ENCODE measurements around the gene PTGER3. TPM values are rescaled to one million over a fixed set of nuclear protein-coding genes. Genes with fewer than 3 reads are reported as not detected.

Gene PTGER3
- total RNA-seq, 1 experiment from 2014 or later: 0.09 TPM

- no TSS peak for BruUV-seq (replicated peaks)
- TF ChIP-seq CTCF (IDR thresholded peaks at IDR 0.05; ENCODE audit: unreplicated experiment): no peak
- DNase-seq: no peak
- Mint-ChIP-seq H3K4me1 (ENCODE audit: low read depth, unreplicated experiment) (no peaks in the 10 kb centered on the region), H3K27me3 (ENCODE audit: unreplicated experiment) (no peaks in the 10 kb centered on the region), H3K36me3 (ENCODE audit: insufficient read depth, unreplicated experiment) (no peaks in the 10 kb centered on the region), H3K4me3 (ENCODE audit: low read depth, unreplicated experiment) (no peak overlapping the region), H3K27ac (ENCODE audit: unreplicated experiment) (no peak overlapping the region), H3K9me3 (ENCODE audit: low read depth, unreplicated experiment) (peaks cover 7% of the 10 kb centered on the region)
- intact Hi-C loops (cut with micrococcal nuclease; ENCODE audit: unreplicated experiment): no loop called here
- CTCF ChIA-PET: no interaction called here
Observed at GRCh38 chr1:70934194-70934961, 113.2 kb downstream of the PTGER3 start.

- no TSS peak for BruUV-seq (replicated peaks)
- H3K4me3 Mint-ChIP-seq (ENCODE audit: low read depth, unreplicated experiment): no peak overlapping the region
- peaks cover 8% of the 10 kb centered on the region for H3K9me3 Mint-ChIP-seq (ENCODE audit: low read depth, unreplicated experiment)
- intact Hi-C loops (cut with micrococcal nuclease; ENCODE audit: unreplicated experiment): no loop called here
- no peak for DNase-seq
- no peak overlapping the region for H3K27ac Mint-ChIP-seq (ENCODE audit: unreplicated experiment)
- H3K4me1 Mint-ChIP-seq (ENCODE audit: low read depth, unreplicated experiment): no peaks in the 10 kb centered on the region
- no peaks in the 10 kb centered on the region for H3K36me3 Mint-ChIP-seq (ENCODE audit: insufficient read depth, unreplicated experiment)
- CTCF ChIA-PET: no interaction called here
- H3K27me3 Mint-ChIP-seq (ENCODE audit: unreplicated experiment): no peaks in the 10 kb centered on the region
- no peak for TF ChIP-seq CTCF (IDR thresholded peaks at IDR 0.05; ENCODE audit: unreplicated experiment)
Observed at GRCh38 chr1:70930062-70930461, 117.6 kb downstream of the PTGER3 start.

DNA sequence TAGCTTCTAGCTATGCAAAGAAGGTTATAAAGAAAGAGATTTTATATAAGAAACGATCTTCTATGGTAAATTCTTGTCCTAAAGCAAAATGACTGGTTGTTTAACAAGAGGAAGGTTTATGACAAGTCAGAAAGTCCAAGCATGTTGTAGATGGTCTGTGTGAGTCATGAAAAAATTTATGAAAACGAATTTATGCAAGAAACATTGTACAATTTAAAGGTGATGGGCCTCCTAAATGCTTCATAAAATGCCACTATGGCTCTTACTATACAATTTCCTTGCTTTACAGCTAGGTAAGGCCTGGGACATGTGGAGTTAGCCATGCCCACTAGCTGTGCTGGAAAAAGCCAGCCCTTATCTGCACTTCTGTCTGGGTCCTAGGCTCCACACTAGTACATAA is 125.4 kb downstream of the PTGER3 start:
- H3K27ac Mint-ChIP-seq (ENCODE audit: unreplicated experiment): no peak overlapping the region
- no peak for DNase-seq
- CTCF ChIA-PET: no interaction called here
- no peaks in the 10 kb centered on the region for H3K36me3 Mint-ChIP-seq (ENCODE audit: insufficient read depth, unreplicated experiment)
- no peak overlapping the region for H3K4me3 Mint-ChIP-seq (ENCODE audit: low read depth, unreplicated experiment)
- H3K9me3 Mint-ChIP-seq (ENCODE audit: low read depth, unreplicated experiment): peaks cover 2% of the 10 kb centered on the region
- H3K4me1 Mint-ChIP-seq (ENCODE audit: low read depth, unreplicated experiment): no peaks in the 10 kb centered on the region
- no peaks in the 10 kb centered on the region for H3K27me3 Mint-ChIP-seq (ENCODE audit: unreplicated experiment)
- intact Hi-C loops (cut with micrococcal nuclease; ENCODE audit: unreplicated experiment): no loop called here
- BruUV-seq (replicated peaks): no TSS peak
- TF ChIP-seq CTCF (IDR thresholded peaks at IDR 0.05; ENCODE audit: unreplicated experiment): no peak

Small RNA genes within 50 kb of the gene (microRNA-seq; reads per million reads assigned to microRNA genes)
- gene MIR186: 1,100 reads per million, percentile 85 among the genes with 10 or more reads in this experiment

Other genes starting within 250 kb of the PTGER3 start
- 78.4 and 78.7 TPM in 2 replicates for gene ZRANB2, start 33.2 kb upstream of the PTGER3 start, total RNA-seq (2022)

Data from Calu3 (cell line).